Kidney epithelial cell (primary cell): ENCODE results near the gene IL20RA. TPM values are rescaled to one million over a fixed set of nuclear protein-coding genes. Genes with fewer than 3 reads are reported as not detected.

ENCODE experiments used
- DNase-seq: peaks from one replicate; pipeline ENCODE4 v3.0.0-alpha.2; 2010; ENCODE audit warnings: low read depth
- H3K27me3 ChIP-seq: 2 replicates; pipeline ENCODE4 v1.6.0; 2011; ENCODE audit warnings: low read length; ENCODE audit not compliant: control insufficient read depth, insufficient read depth
- H3K36me3 ChIP-seq: 2 replicates; pipeline ENCODE4 v1.5.1; 2011; ENCODE audit warnings: low read length; ENCODE audit not compliant: control insufficient read depth, insufficient read depth
- H3K4me3 ChIP-seq: 2 replicates; pipeline ENCODE4 v1.5.1; 2011; ENCODE audit warnings: low read depth, mild to moderate bottlenecking, control low read depth, low read length
- total RNA-seq: library from RNA; depleted of rRNA; stranded (reverse); fragments of >200 nt; gene quantifications from 2 replicates; pipeline ENCODE4 v1.2.3, GENCODE V29; 2015
- TF ChIP-seq, protein P1 (sequence below): IDR thresholded peaks from 2 replicates; pipeline ENCODE4 v1.5.1; 2011; ENCODE audit warnings: mild to moderate bottlenecking, moderate library complexity, low read length, control low read depth, inconsistent platforms; ENCODE audit not compliant: insufficient read depth, poor library complexity, severe bottlenecking

Gene IL20RA
- total RNA-seq, 1 donor from 2014 or later = 0.46 TPM

DNA sequence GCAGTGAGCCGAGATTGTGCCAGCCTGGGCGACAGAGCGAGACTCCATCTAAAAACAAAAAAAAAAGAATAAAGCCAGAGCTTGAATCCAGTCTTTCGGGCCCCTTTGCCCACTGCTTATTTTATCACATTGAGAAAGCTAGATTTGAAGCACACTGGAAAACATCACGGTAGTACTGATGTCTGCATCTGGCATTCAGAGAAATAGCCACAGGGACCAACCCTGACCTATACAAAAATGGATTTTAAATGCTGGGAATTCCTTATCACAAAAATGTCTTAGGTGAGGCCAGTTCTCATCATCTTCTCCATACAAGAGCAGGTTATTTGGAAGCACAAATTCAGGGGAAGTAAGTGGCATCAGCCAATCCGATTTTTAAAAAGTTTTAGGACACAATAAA lies 73.2 kb downstream of the IL20RA start:
- TF ChIP-seq, protein P1, sequence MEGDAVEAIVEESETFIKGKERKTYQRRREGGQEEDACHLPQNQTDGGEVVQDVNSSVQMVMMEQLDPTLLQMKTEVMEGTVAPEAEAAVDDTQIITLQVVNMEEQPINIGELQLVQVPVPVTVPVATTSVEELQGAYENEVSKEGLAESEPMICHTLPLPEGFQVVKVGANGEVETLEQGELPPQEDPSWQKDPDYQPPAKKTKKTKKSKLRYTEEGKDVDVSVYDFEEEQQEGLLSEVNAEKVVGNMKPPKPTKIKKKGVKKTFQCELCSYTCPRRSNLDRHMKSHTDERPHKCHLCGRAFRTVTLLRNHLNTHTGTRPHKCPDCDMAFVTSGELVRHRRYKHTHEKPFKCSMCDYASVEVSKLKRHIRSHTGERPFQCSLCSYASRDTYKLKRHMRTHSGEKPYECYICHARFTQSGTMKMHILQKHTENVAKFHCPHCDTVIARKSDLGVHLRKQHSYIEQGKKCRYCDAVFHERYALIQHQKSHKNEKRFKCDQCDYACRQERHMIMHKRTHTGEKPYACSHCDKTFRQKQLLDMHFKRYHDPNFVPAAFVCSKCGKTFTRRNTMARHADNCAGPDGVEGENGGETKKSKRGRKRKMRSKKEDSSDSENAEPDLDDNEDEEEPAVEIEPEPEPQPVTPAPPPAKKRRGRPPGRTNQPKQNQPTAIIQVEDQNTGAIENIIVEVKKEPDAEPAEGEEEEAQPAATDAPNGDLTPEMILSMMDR = no peak

DNA sequence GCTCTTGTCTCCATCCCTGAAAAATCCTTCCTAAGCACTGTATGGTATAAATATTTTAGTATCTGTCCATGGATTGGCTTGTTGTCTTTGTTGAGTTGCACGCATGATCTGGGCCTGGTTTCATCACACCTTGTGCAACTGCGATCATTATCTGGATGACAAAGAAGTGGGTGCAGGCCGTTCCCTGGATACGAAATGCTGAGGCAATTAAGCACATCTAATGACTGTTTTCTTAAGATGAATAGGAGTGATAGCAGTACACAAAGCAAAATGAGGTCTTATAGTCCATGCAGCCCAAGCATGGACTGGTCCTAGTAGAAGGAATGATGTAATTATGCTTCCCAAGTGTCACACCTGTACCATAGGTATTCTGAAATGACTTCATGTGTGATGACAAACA lies 74.8 kb downstream of the IL20RA start:
- H3K27me3 ChIP-seq = no peaks in the 10 kb centered on the region
- DNase-seq = no peak
- no peak overlapping the region for H3K4me3 ChIP-seq
- TF ChIP-seq, protein P1 = no peak
- no peaks in the 10 kb centered on the region for H3K36me3 ChIP-seq

More for the DNA sequence above, 73.2 kb downstream of the IL20RA start:
- no peak for DNase-seq
- Histone ChIP-seq H3K27me3 (no peaks in the 10 kb centered on the region), H3K4me3 (no peak overlapping the region), H3K36me3 (no peaks in the 10 kb centered on the region)

DNA sequence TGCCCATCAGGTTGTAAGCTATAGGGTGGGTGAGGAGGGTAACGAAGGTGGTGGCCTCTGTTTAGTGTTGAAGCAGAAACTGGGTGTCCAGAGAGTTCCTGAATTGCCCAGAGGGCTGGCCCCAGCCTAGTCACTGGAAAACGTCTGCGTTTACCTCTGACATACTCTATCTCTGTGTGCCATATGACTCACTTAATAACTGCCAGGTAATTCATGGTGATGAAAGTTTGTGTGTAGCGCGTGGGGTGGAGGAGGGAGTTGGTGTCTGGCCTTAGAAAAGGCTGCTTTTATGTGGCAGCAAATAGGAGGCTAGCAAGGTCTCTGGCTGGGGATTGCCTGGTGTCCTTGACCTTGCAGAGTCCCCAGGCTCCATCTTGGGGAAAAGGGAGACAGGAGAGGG lies 75.3 kb downstream of the IL20RA start:
- DNase-seq = no peak
- TF ChIP-seq, protein P1 = no peak
- Histone ChIP-seq H3K36me3 (no peaks in the 10 kb centered on the region), H3K4me3 (no peak overlapping the region), H3K27me3 (no peaks in the 10 kb centered on the region)

DNA sequence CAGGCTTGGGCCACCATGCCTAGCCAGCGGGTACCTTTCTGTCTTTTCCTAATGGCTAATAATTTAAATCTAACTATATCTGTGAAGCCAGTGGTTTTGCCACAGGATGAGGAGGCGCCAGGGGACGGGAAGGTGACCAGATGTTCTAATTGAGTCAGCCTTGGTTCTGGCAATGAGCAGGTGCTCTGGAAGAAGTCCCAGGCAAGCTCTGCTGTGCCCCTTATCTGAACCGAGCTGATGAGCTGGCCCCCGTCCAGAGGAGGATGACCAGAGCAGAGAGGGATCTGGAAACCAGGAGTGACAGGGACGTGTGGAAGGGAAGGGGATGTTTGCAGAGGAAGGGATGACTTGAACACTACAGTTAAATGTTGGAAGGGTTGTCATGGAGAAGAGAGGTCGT lies 75.9 kb downstream of the IL20RA start:
- no peaks in the 10 kb centered on the region for H3K27me3 ChIP-seq
- TF ChIP-seq, protein P1 = no peak
- DNase-seq = no peak
- no peak overlapping the region for H3K4me3 ChIP-seq
- no peaks in the 10 kb centered on the region for H3K36me3 ChIP-seq

DNA sequence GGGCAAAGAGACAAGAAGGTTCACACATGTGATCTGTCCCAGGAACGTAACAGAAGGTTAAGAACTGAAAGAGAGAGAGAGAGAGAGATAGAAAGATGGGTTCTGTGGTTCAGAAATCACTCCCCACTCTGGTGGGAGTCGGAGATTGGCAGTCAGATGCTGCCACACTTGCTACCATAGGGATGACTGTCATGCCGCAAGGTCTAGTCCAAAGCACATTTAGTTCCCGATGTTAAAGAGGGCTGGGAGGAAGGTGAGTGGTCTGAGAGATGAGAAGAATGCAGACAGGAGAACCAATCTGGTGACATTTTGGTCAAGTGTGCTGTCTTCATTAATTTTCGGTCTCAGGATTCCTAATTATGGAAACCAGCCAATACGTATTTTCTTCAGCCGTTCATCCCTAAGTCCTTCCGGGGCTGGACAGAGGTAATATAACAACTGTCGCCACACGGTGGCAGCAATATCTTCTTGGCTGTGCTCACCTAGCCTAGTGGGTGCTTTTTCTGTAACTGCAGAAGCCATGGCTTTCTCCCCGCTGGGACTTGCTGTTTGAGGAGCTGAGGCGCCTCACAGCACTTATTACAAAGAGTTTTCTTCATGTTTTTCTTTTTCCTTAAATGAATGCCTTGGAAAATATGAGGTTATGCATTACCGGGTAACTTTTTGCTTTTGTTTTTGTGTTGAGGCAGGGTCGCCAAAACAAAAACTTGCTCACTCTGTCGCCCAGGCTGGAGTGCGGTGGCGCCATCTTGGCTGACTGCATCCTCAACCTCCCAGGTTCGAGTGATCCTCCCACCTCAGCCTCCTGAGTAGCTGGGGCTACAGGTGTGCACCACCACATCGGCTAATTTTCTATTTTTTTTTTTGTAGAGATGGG lies 76.7 kb downstream of the IL20RA start:
- Histone ChIP-seq H3K27me3 (no peaks in the 10 kb centered on the region), H3K4me3 (no peak overlapping the region), H3K36me3 (no peaks in the 10 kb centered on the region)
- DNase-seq = peak; percentile 26
- TF ChIP-seq, protein P1 = peak; percentile 62

DNA sequence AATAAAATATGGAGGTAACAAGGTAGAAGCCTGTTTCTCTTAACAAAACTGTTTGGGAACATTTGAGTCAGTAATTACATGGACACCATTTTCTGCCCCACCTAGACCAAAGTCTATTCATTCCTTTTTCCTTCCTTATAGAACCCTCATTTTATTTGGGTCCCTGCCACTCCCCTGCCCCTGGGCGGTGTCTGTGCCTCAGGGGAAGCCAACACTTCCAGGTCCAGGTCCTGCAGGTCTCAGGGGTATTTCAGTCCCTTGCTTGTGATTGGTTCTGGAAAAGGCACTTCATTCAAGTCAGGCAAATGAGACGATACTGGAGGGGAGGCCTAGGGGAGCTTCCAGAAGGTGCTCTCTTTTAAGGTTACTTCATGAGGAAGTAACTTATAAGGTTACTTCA lies 80.4 kb downstream of the IL20RA start:
- Histone ChIP-seq H3K4me3 (no peak overlapping the region), H3K27me3 (no peaks in the 10 kb centered on the region), H3K36me3 (no peaks in the 10 kb centered on the region)
- TF ChIP-seq, protein P1 = no peak
- DNase-seq = no peak
